ENCODE data around the gene OR9Q1. TPM values are rescaled to one million over a fixed set of nuclear protein-coding genes. Genes with fewer than 3 reads are reported as not detected.

OR9Q1 gene
- total and polyA plus RNA-seq, 4 donors, result not detected

GRCh38 chr11:58039589-58039988, 15.9 kb downstream of the OR9Q1 start:
- Histone ChIP-seq H3K27me3 (ENCODE audit: control insufficient read depth in 4 of 4, insufficient read depth in 4 of 4, low read length in 3 of 4) (peaks cover 0 to 4% (median 0%) of the 10 kb centered on the region in 4 donors), H3K4me1 (ENCODE audit: control insufficient read depth in 4 of 4, insufficient read depth in 4 of 4, low read length in 3 of 4) (no peaks in the 10 kb centered on the region), H3K4me3 (ENCODE audit: low read depth in 1 of 3, low read length in 3 of 3) (no peak overlapping the region), H3K36me3 (ENCODE audit: control insufficient read depth in 4 of 4, insufficient read depth in 3 of 4, low read depth in 1 of 4, low read length in 3 of 4) (no peaks in the 10 kb centered on the region), H3K27ac (ENCODE audit: low read depth in 1 of 2, low read length in 2 of 2) (no peak overlapping the region), H3K9me3 (ENCODE audit: control insufficient read depth in 4 of 4, low read length in 3 of 4) (peaks cover 0 to 3% (median 0%) of the 10 kb centered on the region in 4 donors), H3K9ac (ENCODE audit: low read depth in 1 of 2, low read length in 2 of 2) (no peak overlapping the region)
- DNase-seq (ENCODE audit: low spot score), result no peak
- TF ChIP-seq SP1 (IDR thresholded peaks at IDR 0.05) (no peak), RXRA (IDR thresholded peaks at IDR 0.05) (no peak), CTCF (IDR thresholded peaks at IDR 0.05; ENCODE audit: low read depth, low read length, missing input control) (no peak), MAX (IDR thresholded peaks at IDR 0.05) (no peak), GABPA (IDR thresholded peaks at IDR 0.05 in 1 of 2, conservative IDR thresholded peaks at IDR 0.05 in 1 of 2) (no peak), FOXA1 (IDR thresholded peaks at IDR 0.05) (no peak), RAD21 (IDR thresholded peaks at IDR 0.05) (no peak), HNF4G (IDR thresholded peaks at IDR 0.05) (no peak), REST (IDR thresholded peaks at IDR 0.05) (no peak), HNF4A (conservative IDR thresholded peaks at IDR 0.05) (no peak), EGR1 (IDR thresholded peaks at IDR 0.05; ENCODE audit: low read depth in 2 of 2) (no peak), YY1 (IDR thresholded peaks at IDR 0.05) (no peak), TAF1 (conservative IDR thresholded peaks at IDR 0.05) (no peak), FOXA2 (IDR thresholded peaks at IDR 0.05) (no peak)

- Histone ChIP-seq H3K36me3 (ENCODE audit: control insufficient read depth in 4 of 4, insufficient read depth in 3 of 4, low read depth in 1 of 4, low read length in 3 of 4) (no peaks in the 10 kb centered on the region), H3K4me1 (ENCODE audit: control insufficient read depth in 4 of 4, insufficient read depth in 4 of 4, low read length in 3 of 4) (no peaks in the 10 kb centered on the region), H3K9ac (ENCODE audit: low read depth in 1 of 2, low read length in 2 of 2) (no peak overlapping the region), H3K27ac (ENCODE audit: low read depth in 1 of 2, low read length in 2 of 2) (no peak overlapping the region), H3K4me3 (ENCODE audit: low read depth in 1 of 3, low read length in 3 of 3) (no peak overlapping the region), H3K27me3 (ENCODE audit: control insufficient read depth in 4 of 4, insufficient read depth in 4 of 4, low read length in 3 of 4) (peaks cover 0 to 4% (median 0%) of the 10 kb centered on the region in 4 donors), H3K9me3 (ENCODE audit: control insufficient read depth in 4 of 4, low read length in 3 of 4) (no peaks in the 10 kb centered on the region)
- 65% methylated on average over 2 of the region's 2 CpGs for WGBS
- DNase-seq (ENCODE audit: low spot score), result no peak
- no peak for TF ChIP-seq HNF4A (conservative IDR thresholded peaks at IDR 0.05)
- no peak for TF ChIP-seq EGR1 (IDR thresholded peaks at IDR 0.05; ENCODE audit: low read depth in 2 of 2)
- no peak for TF ChIP-seq NR2F2 (IDR thresholded peaks at IDR 0.05)
- no peak for TF ChIP-seq MAX (IDR thresholded peaks at IDR 0.05)
- TF ChIP-seq FOXA2 (IDR thresholded peaks at IDR 0.05), result no peak
- no peak for TF ChIP-seq REST (IDR thresholded peaks at IDR 0.05)
- TF ChIP-seq CTCF (IDR thresholded peaks at IDR 0.05; ENCODE audit: low read depth, low read length, missing input control), result no peak
- TF ChIP-seq FOXA1 (IDR thresholded peaks at IDR 0.05), result no peak
- no peak for TF ChIP-seq TAF1 (conservative IDR thresholded peaks at IDR 0.05)
- no peak for TF ChIP-seq YY1 (IDR thresholded peaks at IDR 0.05)
- TF ChIP-seq ZBTB33 (IDR thresholded peaks at IDR 0.05), result no peak
- no peak for TF ChIP-seq GABPA (IDR thresholded peaks at IDR 0.05 in 1 of 2, conservative IDR thresholded peaks at IDR 0.05 in 1 of 2)
- no peak for TF ChIP-seq RAD21 (IDR thresholded peaks at IDR 0.05)
- TF ChIP-seq RXRA (IDR thresholded peaks at IDR 0.05), result no peak
- no peak for TF ChIP-seq SP1 (IDR thresholded peaks at IDR 0.05)
- no peak for TF ChIP-seq HNF4G (IDR thresholded peaks at IDR 0.05)
- TF ChIP-seq JUND (IDR thresholded peaks at IDR 0.05), result no peak
Measured at GRCh38 chr11:58043379-58043778, 19.7 kb downstream of the OR9Q1 start.
